NCI-H345 treated with DMSO at 0.1 percent for 48 hours (cell line): Measurements from ENCODE around the gene BICDL2.

Experiments used
- DNase-seq: peaks from one replicate; lab custom pipeline; 2025; ENCODE audit not compliant: unreplicated experiment; lab: John Stamatoyannopoulos, UW

Gene BICDL2

DNA sequence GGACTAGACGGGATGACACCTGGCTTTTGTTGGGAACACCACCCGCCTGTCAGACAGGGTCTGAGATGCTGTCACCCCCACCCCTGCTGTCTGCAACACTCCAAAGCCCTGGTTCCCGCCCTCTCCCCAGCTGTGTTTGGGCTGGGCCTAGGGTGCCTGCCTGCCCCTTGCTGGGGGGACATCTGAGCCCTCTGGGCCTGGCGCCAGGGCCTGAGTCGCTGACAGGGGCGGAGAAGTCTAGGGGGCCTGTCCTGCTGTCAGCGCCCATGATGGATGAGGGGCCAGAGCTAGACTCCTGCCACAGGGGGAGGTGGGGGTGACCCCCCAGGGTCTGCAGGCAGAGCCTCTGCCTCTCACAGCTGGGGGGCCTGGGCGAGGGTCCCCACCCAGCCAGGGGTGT is 48.9 kb downstream of the BICDL2 start:
- peak; percentile 70 for DNase-seq

DNA sequence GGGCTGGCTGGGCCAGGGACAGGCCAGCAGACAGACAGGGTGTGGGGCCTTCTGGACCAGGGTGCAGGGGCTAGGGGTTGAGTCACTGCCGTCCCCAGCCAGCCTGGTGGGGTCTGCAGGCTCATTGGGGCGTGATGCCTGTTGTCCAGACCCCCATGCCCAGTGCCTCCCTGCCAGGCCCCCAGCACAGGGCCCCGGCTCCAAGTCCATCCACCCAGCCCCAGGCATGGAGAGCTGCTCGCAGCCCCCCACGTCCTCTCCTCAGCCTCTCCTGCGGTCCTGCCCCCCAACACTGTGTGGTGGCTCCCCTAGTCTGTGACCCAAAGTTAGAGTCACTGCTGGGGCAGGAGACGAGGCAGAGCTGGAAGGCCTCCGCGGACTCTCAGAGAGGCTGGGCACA is 49.5 kb downstream of the BICDL2 start:
- DNase-seq = no peak

DNA sequence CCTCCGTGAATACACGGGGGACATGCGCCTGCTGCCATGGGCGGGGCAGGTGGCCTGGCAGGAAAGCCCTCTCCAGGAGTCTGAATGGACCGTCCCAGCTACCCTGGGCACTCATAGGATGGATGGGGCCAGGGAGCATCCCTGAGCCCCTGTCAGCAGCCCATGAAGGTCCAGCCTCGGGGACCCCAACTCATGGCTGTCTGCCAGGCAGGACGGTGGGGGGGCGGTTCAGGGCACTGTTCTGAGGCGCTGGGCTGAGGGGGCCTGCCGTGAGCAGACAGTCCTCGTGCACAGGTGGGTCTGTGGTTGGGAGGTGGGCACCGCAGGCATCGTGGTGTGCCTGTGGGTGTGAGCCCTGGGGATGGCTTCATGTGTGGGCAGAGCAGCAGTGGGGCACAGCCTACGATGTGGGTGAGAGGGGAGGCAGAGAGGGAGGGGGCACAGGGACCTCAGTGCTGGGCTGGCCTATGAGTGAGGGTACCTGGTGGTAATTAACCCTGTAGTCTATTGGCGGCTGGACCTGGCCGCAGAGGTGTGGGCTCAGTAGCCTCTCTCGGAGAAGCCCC is 50.0 kb downstream of the BICDL2 start:
- no peak for DNase-seq

DNA sequence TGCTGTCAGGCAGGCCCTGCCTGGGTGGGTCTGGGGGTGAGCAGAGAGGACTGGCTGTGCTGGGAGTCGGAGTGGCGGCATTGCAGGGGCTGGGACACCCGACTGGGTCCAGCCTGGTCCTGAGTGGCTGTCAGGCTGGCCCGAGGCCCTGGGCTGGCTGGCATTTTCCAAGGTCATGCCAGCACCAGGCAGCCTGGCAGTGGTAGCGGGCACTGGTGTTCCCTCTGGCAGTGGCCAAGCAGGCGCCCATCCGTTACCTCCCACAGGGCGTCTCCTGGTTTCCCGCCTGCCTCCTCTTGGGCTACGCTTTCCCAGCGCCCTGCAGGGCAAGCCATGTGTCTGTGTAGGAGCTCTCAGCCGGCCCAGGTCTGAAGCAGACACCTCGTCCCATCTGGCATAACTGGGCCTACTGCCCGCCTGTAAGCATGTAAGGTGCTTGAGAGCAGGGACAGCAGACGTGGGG is 50.8 kb downstream of the BICDL2 start:
- DNase-seq = no peak

DNA sequence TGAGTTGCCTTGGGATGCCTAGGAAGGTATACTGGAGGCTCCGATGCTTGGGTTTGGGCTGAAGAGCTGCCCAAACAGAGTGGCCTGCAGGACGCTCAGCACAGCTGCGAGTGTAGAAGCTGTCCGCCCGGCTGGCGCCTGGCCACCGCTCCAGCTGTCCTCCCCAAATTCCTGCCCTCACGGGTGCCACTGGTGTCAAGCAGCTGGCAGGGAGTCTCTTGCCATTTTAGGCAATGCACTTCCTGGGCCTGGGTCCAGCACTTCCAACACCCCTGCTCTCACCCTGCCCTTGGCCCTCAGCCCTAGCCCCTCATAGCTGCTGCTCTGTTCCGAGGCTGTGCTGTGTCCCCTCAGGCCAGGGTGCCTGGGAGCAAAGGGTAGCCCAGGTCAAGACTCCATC is 51.3 kb downstream of the BICDL2 start:
- no peak for DNase-seq

DNA sequence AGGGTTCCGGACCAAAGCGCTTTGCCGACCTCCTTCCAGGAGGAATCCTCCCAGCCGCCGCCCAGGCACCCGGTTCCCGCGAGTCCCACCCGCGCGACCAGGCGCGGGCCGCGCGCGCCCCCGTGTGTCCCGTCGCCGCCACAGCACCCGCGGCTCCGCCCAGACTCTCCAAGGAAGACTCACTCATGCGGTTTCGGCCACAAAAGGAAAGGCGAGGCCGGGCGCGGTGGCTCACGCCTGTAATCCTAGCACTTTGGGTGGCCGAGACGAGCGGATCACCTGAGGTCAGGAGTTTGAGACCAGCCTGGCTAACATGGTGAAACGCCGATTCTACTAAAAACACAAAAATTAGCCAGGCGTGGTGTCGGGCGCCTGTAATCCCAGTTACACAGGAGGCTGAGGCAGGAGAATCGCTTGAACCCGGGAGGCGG is 53.0 kb downstream of the BICDL2 start:
- DNase-seq = peak; percentile 60

DNA sequence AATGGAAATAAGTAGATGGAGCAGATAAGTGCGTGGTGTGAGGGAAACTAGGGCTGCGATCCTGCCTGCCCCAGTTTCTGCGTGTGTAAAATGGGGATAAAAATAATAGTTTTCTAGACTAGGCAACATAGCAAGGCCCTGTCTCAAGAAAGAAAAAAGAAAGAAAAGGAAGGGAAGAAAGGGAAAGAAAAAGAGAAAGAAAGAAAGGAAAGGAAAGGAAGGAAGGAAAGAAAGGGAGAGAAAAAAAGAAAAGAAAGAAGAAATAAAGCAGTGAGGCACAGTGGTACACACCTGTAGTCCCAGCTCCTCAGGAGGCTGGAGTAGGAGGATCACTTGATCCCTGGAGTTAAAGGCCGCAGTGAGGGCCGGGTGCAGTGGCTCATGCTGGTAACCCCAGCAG is 54.3 kb downstream of the BICDL2 start:
- DNase-seq = no peak

DNA sequence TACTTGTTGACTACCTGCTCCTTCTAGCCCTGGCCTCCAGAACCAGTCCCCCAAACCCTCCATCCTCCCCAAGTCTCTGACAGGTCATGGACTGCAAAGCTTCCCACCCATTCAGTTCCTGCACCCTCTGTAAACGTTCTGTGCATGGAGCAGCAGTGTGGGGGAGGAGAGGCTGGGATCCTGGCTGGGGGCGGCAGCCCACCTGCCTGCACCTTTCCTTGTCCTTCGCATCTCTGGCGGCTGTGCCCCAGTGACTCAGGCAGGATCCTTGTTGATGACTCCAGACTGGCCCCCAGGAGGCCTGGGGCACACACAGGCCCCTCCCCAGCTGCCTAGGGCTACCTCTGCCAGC is 54.9 kb downstream of the BICDL2 start:
- no peak for DNase-seq

DNA sequence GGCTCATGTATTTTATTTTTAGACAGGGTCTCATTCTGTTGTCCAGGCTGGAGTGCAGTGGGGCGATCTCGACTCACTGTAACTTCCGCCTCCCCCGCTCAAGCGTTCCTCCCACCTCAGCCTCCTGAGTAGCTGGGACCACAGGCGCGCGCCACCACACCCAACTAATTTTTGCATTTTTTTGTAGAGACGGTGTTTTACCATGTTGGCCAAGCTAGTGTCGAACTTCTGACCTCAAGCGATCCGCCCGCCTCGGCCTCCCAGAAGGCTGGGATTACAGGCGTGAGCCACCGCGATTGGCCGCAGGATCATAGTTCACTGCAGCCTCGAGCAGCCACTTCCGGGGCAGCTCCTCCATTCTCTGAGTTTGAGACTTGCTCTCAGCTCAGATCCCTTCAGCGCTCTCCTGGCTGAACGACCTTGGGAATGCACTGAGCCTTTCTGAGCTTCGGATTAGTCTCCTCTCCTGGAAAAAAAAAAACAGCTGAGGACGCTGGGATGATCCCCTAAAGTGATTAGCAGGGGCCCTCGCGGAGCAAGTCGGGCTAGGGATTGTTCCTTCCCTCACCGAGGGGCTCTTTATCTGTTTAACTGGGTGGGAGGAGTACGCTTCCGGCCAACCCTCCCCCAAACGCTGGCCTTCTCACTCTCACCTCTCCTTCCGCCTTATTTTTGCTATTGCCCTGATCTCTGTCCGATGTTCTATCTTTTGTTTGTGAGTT is 55.4 kb downstream of the BICDL2 start:
- DNase-seq = no peak

DNA sequence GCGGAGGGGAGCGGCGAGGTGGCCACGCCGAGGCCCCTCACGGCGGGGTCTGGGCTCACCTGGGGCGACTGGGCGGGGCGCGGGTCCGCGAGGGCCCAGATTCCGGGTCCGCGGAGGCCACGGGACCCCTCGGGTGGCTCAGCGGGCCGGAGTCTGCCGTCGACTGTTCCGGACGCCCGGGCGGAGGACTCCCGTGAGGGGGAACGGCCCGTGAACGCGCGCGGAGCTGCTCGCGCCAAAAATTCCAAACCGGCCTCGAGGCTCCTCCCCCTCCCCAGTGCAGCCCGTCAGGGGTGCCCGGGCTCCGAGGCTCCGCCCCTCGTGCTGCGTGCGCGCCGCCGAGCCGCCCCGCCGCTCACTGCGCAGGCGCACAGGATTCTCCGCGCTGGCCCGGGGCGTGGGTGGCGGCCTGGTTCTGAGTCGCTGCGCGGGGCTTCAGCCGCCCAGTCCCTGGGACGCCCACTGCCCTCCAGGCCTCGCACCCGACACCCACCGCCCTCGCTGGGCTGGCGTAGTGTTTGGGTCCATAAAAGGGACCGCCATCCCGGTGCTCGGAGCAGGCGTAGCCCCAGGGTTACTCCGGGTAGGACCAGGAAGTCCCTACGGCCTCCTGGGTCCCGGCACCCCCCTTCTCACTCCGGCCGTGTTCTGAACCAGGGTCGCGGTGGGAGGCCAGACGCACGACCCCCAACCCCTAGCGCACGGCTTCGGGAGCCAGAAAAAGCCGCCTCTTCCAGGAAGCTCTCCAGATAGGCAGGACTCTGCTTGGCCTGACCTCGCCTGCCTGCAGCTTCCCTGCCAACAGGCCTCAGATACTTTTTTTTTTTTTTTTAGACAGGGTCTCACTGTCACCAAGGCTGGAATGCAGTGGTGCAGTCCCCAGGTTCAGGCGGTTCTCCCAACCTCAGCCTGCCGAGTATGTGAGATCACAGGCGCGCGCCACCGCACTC is 56.2 kb downstream of the BICDL2 start, which contains the start of gene PKMYT1:
PKMYT1 (minus strand) TSS at position 220 of the 950 bp plus-strand sequence. CDS start 789 bp downstream, outside the sequence.
- DNase-seq = peak; percentile 85

DNA sequence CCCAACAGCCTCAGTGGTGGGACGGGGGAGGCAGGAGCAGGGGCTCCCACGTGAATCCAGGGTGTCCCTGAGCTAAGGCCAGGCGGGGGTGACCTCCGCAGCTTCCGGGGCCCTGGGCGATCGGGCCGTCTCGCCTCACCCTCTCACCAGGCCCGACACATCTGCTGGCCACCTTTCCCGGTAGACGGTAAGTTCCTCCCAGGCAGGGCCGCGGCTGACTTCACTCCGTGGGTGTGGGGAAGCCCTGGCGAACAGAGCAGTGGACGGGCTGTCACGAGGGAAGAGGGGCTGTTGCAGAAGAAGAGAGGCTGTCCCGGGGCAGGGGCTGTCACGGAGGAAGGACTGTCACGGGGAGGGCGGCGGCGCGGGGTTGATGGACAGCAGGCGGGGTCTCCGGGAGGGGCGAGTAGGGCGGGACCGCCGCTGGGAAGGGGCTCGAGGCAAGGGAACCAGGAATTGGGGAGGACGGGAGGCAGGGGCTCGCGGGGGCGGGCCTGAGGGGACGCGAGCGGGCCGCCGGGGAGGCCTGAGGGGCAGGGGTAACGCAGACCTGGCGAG is 57.0 kb downstream of the BICDL2 start:
- DNase-seq = no peak
